Transverse colon (tissue), 4 donors: ENCODE data around the gene SCN8A. TPM values are rescaled to one million over a fixed set of nuclear protein-coding genes. Genes with fewer than 3 reads are reported as not detected.
A peak's percentile ranks its signal among the peaks of the same experiment; 100 is the strongest.

ENCODE experiments used
- DNase-seq: peaks from one replicate; pipeline ENCODE4 v3.0.0-alpha.2; 2019
- H3K27ac ChIP-seq, 4 donors: fragments of 200-600 bp; sonication (generic); 2 replicates each; pipeline ENCODE4 v1.5.1; 2016 to 2018; ENCODE audit warnings: inconsistent platforms in 4 of 4
- H3K27me3 ChIP-seq: fragments of 200-600 bp; sonication (generic); 2 replicates; pipeline ENCODE4 v1.5.1; 2017; ENCODE audit warnings: inconsistent platforms
- H3K36me3 ChIP-seq, 4 donors: fragments of 200-600 bp; sonication (generic); 2 replicates each; pipeline ENCODE4 v1.5.1; 2017 to 2019; ENCODE audit warnings: inconsistent platforms in 4 of 4
- H3K4me1 ChIP-seq, 4 donors: fragments of 200-600 bp; sonication (generic); 2 replicates each; pipeline ENCODE4 v1.5.1; 2017 to 2020; ENCODE audit warnings: inconsistent platforms in 4 of 4
- H3K4me3 ChIP-seq, 4 donors: fragments of 200-600 bp; sonication (generic); 1 replicate in 1 of 4; 2 replicates in 3 of 4; pipeline versions ENCODE4 v1.5.1 to v1.6.1; 2017 to 2019; ENCODE audit warnings: inconsistent platforms in 4 of 4
- H3K9me3 ChIP-seq, 2 donors: fragments of 200-600 bp; sonication (generic); 2 replicates each; pipeline ENCODE4 v1.5.1; 2017 to 2019; ENCODE audit warnings: inconsistent platforms in 2 of 2
- CTCF ChIP-seq, 5 experiments: fragments of 200-600 bp in 3 of 5; fragments of 450-650 bp in 2 of 5; sonication (generic) in 3 of 5; IDR thresholded peaks; 1 replicate in 2 of 5; 2 replicates in 3 of 5; pipeline ENCODE4 v1.5.1; 2016 to 2017; ENCODE audit warnings: antibody characterized with exemption in 5 of 5, inconsistent platforms in 3 of 5, mild to moderate bottlenecking in 2 of 5, moderate library complexity in 1 of 5
- EP300 ChIP-seq: sonication (generic); formaldehyde crosslinking; IDR thresholded peaks from one replicate; pipeline ENCODE4 v1.6.1; 2017; ENCODE audit warnings: antibody characterized with exemption, low read depth
- POLR2A ChIP-seq: fragments of 450-650 bp; IDR thresholded peaks from one replicate; pipeline ENCODE4 v1.6.1; 2016; ENCODE audit warnings: antibody characterized with exemption, mild to moderate bottlenecking, moderate library complexity
- POLR2AphosphoS5 ChIP-seq, 3 donors: sonication (generic); formaldehyde crosslinking; IDR thresholded peaks; one replicate each; pipeline ENCODE4 v1.6.1; 2016; ENCODE audit warnings: antibody characterized with exemption in 3 of 3
- WGBS, 2 donors: methylation state at CpG; one replicate each; pipeline ENCODE4 v1.1.5; 2018; ENCODE audit warnings: low coverage in 1 of 2; 5-methylcytosine and 5-hydroxymethylcytosine counted together
- in situ Hi-C, 4 donors: fragments of 200-750 bp; cut with MboI; loops; one replicate each; pipeline versions ENCODE4 v1.15.0 to v1.15.1; 2017; ENCODE audit warnings: low sequenced_read_pairs in 3 of 4, low pct_ligation_motif_present in 1 of 4, low pct_unique_long_range_greater_than_20kb in 1 of 4
- intact Hi-C: fragments of 100-400 bp; cut with DNase I; formaldehyde crosslinking; loops from one replicate; pipeline ENCODE4 v1.15.1; 2023; ENCODE audit warnings: low total_unique reads
- total RNA-seq, 4 donors: library from RNA; depleted of rRNA; stranded (reverse); fragments of >200 nt; gene quantifications; one replicate each; pipeline ENCODE4 v1.1.0, GENCODE V29; 2016

Gene SCN8A
- total RNA-seq, 4 donors from 2014 or later, result 0.37 to 6.8 (median 3.2) TPM

DNA sequence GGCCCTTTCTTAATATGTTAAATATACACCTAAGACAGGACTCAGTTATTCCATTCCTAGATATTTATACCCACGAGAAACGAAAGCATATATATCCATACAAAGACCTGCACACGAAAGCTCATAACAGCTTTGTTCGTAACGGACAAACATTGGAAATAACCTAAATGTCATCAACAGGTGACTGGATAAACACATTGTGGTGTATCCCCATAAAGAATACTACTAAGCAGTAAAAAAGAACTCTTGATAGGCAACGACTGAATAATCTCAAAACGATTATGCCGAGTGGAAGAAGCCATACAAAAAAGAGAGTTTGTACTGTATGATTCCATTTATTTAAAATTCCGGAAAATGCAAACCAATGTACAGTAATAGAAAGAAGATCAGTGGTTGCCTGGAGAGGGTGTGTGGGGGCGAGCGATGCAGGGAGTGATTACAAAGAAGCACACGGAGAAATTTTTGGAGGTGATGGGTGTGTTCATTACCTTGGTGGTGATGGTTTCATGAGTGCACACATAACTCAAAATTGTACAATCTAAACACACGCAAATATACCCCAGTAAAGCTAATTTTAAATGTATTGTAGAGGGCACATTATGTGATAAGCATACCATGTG is 1.4 kb upstream of the SCN8A start:
- TF ChIP-seq POLR2A (no peak), CTCF (IDR thresholded peaks at IDR 0.05) (no peak), EP300 (no peak), POLR2AphosphoS5 (IDR thresholded peaks at IDR 0.05) (no peak)
- no peak overlapping the region for H3K4me3 ChIP-seq
- H3K36me3 ChIP-seq, result no peaks in the 10 kb centered on the region
- no peak for DNase-seq
- peaks cover 74% of the 10 kb centered on the region for H3K27me3 ChIP-seq
- in situ Hi-C loops (no loop called here), intact Hi-C loops (no loop called here)
- no peaks in the 10 kb centered on the region for H3K9me3 ChIP-seq
- no peak overlapping the region for H3K27ac ChIP-seq
- 66 to 71% methylated on average over 11 to 13 of the region's 13 CpGs for WGBS, 2 donors
- H3K4me1 ChIP-seq, result peaks cover 0 to 13% (median 9%) of the 10 kb centered on the region in 4 donors

DNA sequence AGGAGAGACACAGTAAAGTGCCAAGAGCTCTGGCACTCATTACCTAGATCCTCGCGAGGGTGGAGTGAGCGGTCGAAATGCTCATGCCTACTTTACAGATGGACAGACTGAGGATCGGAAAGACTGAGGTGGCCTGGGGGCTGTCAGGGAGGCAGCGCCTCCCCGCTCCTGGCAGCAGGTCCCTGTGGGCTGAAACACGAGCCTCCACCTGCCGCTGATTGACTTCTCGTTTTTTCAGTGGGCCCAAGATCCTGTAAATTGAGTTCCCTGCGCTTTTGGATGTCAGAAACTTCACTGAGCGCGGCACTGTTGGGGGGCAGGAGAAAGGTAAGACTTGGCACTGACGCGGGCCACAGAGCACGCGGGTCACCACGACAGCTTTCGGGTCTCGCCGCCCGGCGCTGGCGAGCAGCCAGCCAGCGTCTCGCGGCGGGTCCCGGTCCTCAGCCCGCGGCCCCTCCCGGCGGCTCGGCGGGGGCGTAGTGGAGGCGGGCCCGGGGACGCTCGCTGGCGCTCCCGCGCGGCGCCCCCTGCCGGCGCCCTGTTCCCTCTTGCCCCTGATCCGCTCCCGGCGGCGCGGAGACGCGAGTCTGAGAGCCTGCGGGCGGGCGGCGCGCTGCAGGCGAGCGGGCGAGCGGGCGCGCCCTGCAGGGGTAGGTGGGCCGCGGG is 552 bp upstream of the SCN8A start:
- peaks cover 67% of the 10 kb centered on the region for H3K27me3 ChIP-seq
- no peaks in the 10 kb centered on the region for H3K9me3 ChIP-seq
- DNase-seq, result peak; percentile 73
- TF ChIP-seq EP300, result no peak
- peak in 3 of 5 experiments; percentile 35 to 50 (median 37) for TF ChIP-seq CTCF (IDR thresholded peaks at IDR 0.05)
- intact Hi-C loops (no loop called here), in situ Hi-C loops (no loop called here)
- 2 to 7% methylated on average over 3 to 43 of the region's 67 CpGs for WGBS, 2 donors
- H3K36me3 ChIP-seq, result no peaks in the 10 kb centered on the region
- H3K4me3 ChIP-seq, result peak overlapping the region in 3 of 4 donors; percentile 33 to 75 (median 60)
- peaks cover 0 to 13% (median 9%) of the 10 kb centered on the region in 4 donors for H3K4me1 ChIP-seq
- H3K27ac ChIP-seq, result no peak overlapping the region

- Histone ChIP-seq H3K27ac (no peak overlapping the region), H3K4me3 (no peak overlapping the region), H3K36me3 (no peaks in the 10 kb centered on the region), H3K27me3 (peaks cover 53% of the 10 kb centered on the region), H3K9me3 (no peaks in the 10 kb centered on the region), H3K4me1 (peaks cover 0 to 13% (median 9%) of the 10 kb centered on the region in 4 donors)
- in situ Hi-C loops (no loop called here), intact Hi-C loops (no loop called here)
- 26 to 28% methylated on average over 4 to 11 of the region's 11 CpGs for WGBS, 2 donors
- no peak for DNase-seq
- TF ChIP-seq POLR2A (no peak), EP300 (no peak), CTCF (IDR thresholded peaks at IDR 0.05) (no peak), POLR2AphosphoS5 (IDR thresholded peaks at IDR 0.05) (no peak)
Observed at GRCh38 chr12:51592034-51592705, 1.1 kb downstream of the SCN8A start.

DNA sequence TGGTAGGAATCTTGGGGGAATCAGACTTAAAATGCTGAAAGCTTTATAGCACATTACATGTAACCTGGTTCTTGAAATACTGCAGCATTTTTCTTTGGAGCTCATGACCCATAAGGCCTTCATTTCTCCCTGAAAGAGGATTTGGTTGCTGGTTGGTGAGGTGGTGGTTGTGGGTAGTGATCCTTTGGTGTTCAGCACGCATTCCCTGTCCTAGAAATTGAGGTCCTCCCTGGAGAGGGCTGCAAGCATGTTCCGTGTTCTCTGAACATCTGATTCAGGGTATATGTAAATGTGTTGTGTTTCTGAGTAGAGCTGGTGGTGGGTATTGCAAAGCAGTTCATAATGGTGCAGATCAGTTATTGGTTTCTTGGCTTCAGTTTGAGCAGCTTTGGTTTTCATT is 2.0 kb downstream of the SCN8A start:
- Histone ChIP-seq H3K9me3 (no peaks in the 10 kb centered on the region), H3K36me3 (no peaks in the 10 kb centered on the region), H3K27ac (no peak overlapping the region), H3K4me1 (peaks cover 0 to 13% (median 9%) of the 10 kb centered on the region in 4 donors), H3K27me3 (peaks cover 52% of the 10 kb centered on the region), H3K4me3 (no peak overlapping the region)
- no peak for DNase-seq
- WGBS, 2 donors, result 90% methylated on average over 2 of the region's 2 CpGs; no CpG with 5 or more reads in 1 of the 2 donors
- in situ Hi-C loops, result no loop called here
- intact Hi-C loops, result no loop called here
- TF ChIP-seq CTCF (IDR thresholded peaks at IDR 0.05), result no peak
- TF ChIP-seq POLR2AphosphoS5 (IDR thresholded peaks at IDR 0.05), result no peak
- no peak for TF ChIP-seq POLR2A
- TF ChIP-seq EP300, result no peak
